Measurements from ENCODE around the gene TDRD1.

TDRD1 gene

DNA sequence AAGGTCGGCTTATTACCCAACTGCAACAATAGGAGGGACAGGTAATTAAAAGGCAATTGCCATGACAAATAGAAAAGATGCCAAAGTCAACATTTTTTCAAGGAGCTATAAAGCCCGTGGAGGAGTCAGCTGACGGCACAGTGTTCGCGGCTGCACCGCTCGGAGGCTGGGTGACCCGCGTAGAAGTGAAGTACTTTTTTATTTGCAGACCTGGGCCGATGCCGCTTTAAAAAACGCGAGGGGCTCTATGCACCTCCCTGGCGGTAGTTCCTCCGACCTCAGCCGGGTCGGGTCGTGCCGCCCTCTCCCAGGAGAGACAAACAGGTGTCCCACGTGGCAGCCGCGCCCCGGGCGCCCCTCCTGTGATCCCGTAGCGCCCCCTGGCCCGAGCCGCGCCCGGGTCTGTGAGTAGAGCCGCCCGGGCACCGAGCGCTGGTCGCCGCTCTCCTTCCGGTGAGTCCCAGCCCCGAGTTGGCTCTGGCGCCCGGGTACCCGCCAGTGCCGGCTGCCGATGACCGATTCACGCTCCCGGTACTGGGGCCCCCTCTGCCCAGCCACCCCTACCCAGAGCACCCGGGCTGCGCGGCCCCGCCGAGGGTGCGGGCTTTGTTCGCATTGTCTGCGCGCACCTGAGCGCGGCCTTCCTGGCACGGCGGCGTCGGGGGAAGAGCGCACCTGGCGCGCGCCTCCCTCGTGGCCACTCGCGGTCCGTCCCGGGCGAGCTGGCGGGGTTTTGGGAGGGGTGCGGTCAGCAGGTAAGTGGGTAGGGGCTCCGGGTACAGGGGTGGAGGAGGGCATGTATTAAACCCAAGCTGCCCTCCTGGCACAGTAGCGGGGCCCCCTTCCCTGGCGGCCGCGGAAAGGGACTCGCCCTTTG lies 60.2 kb downstream of the TDRD1 start, which contains the start of gene VWA2:
Gene VWA2 (plus strand): TSS at position 138 of the 877 bp plus-strand sequence. CDS start 9,460 bp downstream, outside the sequence.
- no peak for DNase-seq

DNA sequence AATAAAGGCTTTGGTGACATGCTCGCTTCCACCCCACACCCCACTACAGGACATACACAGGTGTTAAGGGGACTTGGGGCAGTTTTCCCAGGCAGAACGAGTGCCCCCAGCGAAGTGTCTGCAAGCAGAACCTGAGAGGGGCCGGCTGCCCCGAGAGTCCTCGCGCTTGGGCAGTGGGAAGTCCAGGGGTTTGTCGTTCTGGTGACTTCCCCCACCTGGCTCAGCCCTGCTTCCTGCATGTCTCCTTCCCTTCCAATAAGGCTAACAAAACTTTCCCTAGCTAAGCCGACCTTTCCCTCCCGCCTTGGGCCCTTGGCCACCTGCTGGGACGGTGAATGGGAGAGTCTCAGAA lies 60.8 kb downstream of the TDRD1 start:
- no peak for DNase-seq

DNA sequence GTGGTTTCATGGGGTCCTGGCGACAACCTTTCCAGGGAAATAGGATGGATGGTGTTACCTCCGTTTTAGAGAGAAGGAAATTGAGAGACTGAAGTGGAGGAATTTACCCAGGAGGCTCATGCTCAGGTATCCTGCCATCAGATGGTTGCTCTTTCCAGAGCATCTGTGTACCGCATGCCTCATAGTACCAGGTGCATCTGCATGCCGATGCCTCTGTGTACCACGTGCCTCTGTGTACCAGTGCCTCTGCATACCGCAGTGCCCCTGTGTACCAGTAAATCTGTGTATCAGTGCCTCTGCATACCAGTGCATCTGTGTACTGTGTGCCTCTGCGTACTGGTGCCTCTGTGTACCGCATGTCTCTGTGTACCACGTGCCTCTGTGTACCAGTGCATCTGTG lies 63.1 kb downstream of the TDRD1 start:
- no peak for DNase-seq

DNA sequence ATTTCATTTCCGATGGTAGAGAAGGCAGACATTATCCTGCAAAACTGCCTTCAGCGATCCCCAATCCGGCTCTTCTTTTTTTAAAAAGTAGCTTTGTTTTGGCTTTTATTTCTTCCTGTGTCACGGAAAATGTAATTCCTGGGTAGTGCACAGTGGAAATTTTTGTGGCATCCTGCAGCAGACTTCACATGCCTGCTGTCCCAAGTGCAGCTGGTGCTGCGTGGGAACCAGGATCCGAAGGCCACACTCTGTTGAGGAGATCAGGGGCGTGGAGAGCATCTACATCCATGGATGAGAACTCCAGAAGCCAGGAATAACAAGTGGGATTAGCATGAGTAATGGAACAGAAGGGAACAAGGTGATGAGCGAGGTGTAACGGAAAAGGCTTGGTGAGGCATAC lies 64.5 kb downstream of the TDRD1 start:
- DNase-seq, result no peak

DNA sequence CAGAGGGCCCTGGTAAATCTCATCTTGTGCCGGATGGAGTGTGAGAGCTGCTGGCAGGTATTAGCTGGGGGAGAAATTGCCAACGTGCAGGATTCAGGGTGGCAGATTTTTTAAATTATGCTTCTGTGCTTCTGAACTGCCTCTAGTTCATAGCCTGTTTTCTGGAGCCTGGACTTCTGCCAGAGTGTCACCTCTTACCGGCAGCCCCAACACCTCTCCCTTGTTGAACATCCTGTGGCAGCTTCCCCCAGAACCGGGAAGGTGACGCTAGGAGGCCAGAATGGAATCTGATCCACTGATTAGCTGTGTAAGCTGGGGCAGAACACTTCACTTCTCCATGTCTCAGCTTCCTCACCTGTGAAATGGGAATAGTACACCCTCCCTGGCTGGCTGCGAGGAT lies 65.0 kb downstream of the TDRD1 start:
- DNase-seq, result no peak

DNA sequence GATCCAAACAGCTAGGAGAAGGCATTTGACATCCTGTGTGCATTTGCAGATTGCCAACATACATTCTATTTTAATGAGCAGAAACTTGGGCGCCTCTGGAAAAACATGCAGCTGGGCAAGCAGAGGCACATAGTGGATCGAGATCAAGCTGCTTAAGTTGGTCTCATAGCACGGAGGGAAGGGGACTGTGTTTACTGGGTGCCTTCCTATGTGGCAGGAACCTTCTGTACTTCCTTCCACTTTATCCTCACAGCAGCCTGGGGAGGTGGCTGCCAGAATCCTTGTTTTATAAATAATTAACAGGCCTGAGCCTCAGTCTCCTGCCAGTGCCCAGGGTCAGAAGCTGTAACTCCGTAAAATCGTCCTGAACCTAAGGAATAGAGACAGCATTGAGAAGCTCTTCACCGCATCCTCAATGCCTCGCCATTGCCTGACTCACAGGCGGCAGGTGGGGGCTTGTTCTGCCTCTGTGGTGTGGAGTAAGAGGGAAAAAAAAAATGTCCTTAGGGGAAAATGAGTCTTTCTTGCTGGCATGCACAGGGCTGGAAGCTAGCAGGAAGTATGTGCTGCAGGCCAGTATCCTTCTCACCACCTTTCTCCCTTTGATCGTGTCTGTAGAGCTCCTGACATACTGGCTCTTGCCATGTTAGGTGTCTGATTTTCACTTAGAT lies 66.1 kb downstream of the TDRD1 start:
- DNase-seq, result no peak

DNA sequence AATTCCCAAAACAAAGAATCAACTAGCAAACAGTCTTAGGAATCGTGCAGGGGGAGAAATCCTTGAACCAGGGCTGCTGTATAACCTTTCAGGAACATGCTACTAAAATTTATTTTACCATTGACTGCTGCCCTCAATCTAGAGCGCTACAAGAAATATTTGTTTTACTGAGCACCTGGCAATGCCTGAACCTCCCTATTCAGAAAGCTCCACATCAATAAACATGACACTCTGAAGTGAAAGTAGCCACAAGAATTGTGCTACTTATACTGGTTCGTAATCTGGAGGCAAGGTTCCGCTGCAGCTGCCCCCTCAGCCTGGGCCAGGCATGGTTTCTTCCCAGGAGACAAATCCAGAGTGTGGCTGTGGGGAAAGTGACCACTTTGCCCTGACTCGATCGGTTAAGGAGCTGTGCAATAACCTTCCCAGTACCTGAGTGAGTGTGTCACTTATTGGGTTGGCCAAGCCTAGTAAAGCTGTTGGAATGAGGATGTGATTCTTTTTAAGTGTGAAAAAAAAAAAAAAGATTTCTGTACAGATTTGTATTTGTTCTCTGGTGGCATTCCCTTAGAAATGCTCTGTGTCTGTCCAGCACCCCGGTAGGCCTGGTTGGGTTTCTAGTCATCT lies 67.6 kb downstream of the TDRD1 start:
- DNase-seq, result no peak

DNA sequence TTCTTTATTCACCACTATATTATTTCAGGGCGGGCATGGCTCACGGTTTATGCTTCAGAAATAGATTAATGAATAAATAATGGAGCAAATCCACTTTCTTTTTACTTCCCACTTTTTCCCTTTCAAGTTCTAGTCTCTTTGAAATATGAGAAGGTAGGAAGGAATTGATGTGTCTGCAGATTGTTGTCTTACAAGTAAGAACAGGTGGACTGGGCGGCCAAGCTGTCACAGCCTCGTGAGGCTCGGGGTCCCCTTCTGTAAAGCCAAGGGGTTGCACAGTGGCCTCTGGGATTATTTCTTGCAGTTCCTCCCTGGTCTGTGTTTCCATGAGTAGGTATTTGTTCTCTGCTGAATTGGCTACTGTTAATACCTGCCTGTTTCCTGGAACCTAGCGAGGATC lies 71.1 kb downstream of the TDRD1 start:
- DNase-seq, result no peak

DNA sequence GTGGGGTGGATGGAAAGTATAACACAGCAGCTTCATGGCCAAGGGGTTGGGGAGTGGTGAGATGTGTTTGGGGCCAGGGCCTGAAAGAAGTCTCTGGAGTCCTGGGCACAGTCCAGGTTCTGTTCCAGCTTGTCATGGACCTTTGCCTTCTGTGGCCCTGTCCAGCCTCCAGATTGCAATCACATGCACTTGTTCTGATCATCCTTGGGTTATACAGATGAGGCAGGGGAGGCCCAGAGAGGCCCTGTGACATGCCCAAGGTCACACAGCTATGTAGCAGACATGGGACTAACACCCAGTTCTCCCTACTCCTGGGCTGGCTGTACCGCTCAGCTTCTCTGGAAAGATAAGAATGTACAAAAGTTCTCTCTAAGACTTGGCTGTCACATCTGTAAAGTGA lies 71.6 kb downstream of the TDRD1 start:
- no peak for DNase-seq

DNA sequence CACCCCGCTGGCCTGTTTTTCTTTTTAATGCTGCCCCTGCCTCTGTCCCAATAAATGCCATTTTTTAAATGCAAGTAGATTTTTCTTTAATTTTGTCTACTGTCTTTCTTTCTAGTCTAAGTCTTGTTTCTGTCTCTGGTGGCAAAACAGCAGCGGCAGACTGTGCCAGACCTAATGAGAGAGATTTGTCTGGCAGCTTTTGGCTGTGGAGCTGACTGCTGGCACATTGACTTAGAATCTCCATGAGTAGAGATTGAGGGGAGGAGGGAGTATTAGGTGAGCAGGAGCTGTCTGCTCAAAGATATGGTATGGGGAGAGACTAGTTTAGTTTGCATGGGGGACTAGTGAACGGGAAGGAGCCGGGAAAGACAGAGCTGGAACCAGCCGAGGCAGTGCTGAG lies 72.9 kb downstream of the TDRD1 start:
- no peak for DNase-seq

DNA sequence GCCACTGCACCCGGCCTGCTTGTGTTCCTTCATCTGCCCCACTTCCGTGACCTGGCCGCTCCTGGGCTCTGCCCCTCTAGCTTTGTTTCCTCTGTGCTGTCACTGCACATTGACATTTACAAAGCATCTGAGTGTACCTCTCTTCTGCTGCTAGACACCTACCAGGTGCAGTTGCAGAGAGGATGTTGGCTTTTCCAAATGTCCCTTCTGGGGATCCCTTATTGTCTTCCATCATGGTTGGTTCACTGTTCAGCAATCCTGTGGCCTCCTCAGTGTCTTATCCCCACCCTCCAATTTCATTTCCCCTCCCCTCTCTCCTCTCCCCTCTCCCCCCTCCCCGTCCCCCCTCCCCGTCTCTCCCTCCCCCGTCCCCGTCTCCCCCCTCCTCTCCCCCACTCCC lies 73.7 kb downstream of the TDRD1 start:
- no peak for DNase-seq

DNA sequence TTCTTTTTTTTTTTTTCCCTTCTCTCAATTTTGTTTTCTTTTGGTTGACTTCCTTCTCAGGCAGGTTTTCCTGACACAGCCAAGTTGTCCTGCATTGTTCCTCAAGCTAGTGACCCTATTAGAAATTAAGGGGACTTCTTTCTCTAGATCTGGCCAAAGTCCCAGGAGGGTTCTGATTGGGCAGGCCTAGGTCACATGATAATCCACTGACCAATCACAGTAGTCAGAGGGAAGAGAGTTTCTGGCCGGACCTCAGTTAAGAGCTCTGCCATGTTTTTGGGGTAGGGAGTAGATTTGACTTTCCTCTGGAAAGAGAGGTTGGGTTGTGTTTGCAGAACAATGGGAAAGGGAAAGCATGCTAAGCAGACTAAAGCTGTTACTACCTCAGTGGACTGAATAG lies 76.1 kb downstream of the TDRD1 start:
- DNase-seq, result no peak

DNA sequence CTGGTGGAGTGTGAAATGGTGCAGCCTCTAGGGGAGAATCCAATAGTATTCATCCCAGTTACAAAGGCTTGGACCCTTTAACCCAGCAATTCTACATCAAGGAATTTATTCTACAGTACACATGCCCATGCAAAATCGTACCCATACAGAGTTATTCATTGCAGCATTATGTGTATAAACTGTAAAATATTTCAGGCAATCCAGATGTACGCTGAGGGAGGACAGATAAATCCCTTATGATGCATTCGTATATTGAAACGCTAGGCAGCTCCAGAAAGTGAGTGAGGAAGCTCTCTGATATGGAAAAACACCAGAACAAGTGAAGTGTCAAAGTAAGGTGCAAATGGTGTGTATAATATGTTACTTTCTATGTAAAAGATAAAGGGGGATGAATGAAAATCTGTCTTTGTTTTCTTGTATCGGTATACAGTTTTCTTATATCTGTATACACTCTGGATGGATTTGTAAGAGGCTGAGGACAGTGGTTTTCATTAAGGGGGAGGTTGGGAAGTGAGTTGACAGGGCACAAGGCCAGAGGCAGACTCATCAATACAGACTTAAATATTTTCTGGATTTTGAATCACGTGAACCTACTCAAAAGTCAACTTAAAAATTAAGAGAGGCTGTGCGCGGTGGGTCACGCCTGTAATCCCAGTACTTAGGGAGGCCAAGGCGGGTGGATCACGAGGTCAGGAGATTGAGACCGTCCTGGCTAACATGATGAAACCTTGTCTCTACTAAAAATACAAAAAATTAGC lies 77.0 kb downstream of the TDRD1 start:
- DNase-seq, result no peak

DNA sequence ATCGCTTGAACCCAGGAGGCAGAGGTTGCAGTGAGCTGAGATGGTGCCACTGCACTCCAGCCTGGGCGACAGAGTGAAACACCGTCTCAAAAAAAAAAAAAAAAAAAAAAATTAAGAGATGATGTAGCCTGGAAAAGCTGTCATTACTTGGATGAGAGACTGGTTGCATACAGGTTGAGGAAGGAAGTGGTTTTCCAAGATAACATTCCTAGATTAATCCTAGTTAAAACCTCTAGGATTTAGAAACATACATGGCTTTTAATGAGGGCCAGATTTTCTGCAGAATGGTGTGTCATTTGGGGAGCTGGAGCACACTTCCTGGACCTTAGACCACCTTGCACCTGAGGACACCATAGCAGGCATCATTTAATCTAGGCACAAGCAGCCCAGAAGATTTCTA lies 77.7 kb downstream of the TDRD1 start:
- DNase-seq, result no peak

DNA sequence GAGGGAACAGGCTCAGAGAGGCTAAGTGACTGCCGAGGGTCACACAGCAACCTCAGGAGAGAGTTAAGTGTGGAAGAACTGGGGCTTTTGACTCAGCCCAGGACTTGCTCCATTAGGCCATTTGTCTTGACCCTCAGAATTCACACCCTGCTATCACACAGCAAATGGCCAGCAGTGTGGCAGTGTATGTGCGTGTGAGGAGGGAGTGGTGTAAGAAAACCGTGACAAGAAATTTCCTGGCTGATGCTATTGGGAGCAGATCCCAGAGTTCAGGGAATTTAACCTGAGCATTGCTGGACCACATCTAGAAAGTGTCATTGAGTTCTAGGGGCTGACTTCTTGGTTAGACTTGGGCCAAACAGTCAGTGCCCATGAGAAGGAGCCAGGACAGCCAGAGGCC lies 78.3 kb downstream of the TDRD1 start:
- DNase-seq, result no peak

DNA sequence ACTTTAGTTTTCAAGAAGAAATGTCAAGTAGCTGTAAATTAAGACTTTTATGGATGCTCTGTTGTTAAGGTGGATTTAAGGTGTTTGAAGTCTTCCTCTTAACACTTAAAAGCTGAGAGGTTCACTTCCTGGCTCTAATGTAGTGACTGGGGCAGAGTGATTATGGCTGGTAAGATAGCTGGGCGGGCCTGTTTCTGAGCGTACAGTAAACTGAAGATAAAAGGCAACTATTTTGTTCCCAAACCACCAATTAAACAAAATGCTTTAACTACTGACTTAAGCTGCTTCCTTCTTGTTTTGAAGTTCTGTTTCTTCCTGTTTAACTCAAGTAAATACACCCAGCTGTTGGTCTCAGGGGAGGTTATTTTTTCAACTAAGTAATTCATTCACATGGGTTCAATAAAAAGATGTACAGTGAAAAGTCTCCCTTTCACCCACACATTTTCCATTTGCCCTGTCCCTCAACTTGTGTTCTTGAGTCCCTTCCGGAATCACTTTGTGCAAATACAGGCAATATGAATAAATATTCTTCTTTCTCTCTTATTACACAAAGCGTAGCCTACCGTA lies 79.2 kb downstream of the TDRD1 start:
- DNase-seq, result no peak

DNA sequence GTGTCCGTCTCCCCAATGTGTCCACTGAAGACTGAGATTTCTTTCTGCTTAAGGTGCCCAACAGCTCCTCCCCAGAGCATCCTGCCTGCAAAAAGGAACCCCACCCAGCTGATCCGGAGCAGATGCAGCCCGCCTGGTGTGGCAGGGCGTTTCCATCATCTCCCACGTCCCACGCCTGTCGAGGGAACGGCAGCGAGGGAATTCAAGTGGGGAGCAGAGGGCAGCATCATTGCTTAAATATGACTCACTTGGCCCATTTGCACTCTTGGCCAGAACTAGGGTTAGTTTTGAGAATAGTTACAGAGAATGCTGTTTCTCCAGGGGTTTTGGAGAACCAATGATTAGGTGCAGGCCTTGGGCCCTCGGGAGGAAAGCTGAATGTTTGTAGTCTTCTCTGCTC lies 80.7 kb downstream of the TDRD1 start:
- DNase-seq, result no peak

DNA sequence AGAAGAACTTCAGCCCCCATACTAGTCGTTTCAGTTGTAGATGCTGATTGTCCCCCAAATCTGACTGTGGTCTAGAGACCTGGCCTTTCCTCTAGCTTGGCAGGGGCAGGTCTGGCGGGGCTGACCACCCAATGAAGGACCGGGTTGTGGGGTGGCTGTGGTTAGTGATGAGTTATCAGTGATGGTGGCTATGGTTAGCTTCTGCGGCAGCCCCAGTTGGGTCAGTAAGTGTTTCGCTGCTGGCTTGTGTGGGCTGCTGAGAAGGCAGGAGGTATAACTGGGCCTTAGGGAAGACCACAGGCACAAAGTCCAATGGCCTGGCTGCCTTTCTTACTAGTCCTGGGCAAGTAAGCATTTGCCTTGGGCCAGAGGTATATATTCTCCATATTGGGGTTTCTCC lies 81.2 kb downstream of the TDRD1 start:
- no peak for DNase-seq

DNA sequence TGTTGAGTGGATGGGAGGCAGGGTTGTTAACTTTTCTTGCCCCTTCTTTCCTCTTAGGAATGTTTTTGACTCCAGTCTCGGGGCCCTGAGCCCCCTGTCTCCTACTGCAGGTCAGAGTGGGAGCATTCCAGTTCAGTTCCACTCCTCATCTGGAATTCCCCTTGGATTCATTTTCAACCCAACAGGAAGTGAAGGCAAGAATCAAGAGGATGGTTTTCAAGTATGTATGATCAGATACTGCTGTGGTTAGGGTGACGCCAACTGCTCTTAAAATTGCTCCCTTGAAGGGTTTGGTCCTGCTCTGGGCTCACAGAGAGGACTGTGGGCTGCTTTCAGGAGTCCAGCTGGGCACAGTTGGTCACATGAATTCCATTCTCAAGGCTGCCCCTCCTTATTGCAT lies 81.9 kb downstream of the TDRD1 start:
- no peak for DNase-seq

DNA sequence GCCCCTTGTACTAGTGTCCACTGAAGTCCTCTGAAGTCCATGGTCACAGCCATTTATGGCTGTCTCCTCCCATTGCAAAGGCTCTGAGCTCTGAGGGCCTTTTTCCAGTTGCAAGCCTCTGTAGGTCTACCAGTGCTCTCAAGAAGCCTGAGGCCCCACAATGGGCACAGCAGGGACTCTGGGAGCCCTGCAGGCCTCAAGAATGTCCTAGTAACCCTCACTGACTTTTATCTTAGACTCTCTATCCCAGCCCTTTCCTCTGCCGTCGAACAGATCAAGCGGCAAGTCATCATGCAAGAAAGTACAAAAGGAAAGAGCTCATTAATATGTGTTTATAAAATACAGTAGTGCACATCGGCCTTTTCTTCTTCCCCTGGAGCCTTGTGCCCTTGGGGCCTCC lies 83.3 kb downstream of the TDRD1 start:
- DNase-seq, result no peak

DNA sequence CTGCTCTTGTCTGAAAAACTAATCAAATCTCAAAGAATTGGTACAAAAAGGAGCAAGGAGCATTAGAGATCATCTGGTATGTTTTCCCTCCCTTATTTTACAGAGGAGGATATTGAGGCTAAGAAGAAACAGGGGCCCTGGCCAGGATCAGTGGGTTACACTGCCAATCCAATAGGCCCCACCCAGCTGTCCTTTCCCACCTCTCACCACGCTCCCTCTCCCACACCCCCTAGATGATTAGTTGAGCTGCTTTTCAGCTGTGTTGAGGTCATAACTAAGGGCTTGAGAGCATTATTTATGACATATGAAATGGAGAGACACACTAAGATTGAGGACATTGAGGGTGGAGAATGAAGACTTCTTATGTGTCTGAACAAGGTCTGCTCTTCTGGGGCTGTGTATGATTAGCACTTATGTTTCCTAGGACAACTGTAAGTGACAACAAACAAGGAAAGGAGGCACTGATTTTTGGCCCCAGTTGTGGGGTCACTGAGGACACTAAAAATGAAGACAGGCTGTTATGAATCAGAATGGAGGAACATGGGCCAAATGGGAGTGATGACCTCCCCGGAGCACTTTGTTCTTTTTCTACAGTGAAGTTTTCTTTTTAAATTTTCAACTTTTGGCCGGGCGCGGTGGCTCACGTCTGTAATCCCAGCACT lies 86.4 kb downstream of the TDRD1 start:
- DNase-seq, result no peak

DNA sequence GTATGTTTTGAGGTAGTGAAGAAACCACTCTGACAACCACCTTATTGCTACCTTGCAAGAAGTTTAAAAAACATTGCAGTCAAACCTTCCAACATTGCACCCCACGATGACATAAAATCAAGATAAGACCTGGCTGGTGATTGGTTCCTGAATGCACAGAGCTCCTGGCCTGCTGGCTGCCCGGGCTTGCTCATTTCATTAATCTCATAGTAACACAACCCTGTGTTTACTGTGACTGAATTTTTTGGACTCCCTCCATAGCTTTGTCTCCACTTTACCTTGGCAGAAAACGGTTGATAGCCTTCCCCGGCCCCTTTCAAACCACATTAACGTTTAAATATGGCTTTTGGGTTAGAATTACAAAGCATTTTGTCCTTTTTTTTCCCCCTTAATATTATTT lies 87.4 kb downstream of the TDRD1 start:
- no peak for DNase-seq
